GM21390 (cell line): ENCODE data around the gene KCNJ18.
"Not testable (repeated sequence)": the region's sequence is repeated elsewhere in the genome, so short reads cannot be mapped to it uniquely, and the experiment has no call there.

Experiments
- ATAC-seq: cut with Tn5 transposase; IDR thresholded peaks from one replicate; pipeline ENCODE4 v1.9.1; 2021; ENCODE audit not compliant: unreplicated experiment

KCNJ18 gene

GRCh38 chr17:21749696-21750531, 57.6 kb downstream of the KCNJ18 start:
- ATAC-seq = not testable (repeated sequence)

GRCh38 chr17:21751111-21751510, 58.8 kb downstream of the KCNJ18 start:
- not testable (repeated sequence) for ATAC-seq
